OCI-LY3 (cell line): ENCODE measurements around the gene LRRC8D.

Experiments used
- EZH2phosphoT487 ChIP-seq: fragments of 200-600 bp; shearing (Covaris generic); IDR thresholded peaks from 2 replicates; pipeline ENCODE4 v1.6.1; 2018; ENCODE audit warnings: antibody characterized with exemption, mixed run types, low read depth
- TF ChIP-seq, protein P1 (sequence below): fragments of 200-600, 300-600 bp; sonication (generic); IDR thresholded peaks from 2 replicates; pipeline ENCODE4 v1.5.1; 2014; ENCODE audit warnings: antibody characterized with exemption, low read length, low read depth

DNA sequence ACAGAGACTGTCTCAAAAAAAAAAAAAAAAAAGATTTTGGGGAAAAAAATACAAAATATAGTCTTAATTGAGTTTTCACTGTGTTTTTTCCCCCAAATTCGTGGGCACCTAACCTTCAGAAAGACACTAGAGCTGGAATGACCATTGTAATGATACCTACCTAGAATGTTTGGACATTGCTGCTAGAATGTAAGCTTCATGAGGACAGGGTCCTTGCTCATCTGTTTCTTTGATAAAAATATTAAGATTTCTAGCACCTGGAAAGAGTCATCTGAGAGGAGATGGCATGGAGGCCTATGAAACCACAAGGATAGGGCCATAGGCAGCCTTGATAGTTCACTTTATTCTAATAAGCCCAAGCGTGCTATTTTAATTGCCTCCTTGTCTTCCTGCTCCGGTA, 6.5 kb downstream of the LRRC8D start:
- TF ChIP-seq EZH2phosphoT487: no peak
- TF ChIP-seq, protein P1, sequence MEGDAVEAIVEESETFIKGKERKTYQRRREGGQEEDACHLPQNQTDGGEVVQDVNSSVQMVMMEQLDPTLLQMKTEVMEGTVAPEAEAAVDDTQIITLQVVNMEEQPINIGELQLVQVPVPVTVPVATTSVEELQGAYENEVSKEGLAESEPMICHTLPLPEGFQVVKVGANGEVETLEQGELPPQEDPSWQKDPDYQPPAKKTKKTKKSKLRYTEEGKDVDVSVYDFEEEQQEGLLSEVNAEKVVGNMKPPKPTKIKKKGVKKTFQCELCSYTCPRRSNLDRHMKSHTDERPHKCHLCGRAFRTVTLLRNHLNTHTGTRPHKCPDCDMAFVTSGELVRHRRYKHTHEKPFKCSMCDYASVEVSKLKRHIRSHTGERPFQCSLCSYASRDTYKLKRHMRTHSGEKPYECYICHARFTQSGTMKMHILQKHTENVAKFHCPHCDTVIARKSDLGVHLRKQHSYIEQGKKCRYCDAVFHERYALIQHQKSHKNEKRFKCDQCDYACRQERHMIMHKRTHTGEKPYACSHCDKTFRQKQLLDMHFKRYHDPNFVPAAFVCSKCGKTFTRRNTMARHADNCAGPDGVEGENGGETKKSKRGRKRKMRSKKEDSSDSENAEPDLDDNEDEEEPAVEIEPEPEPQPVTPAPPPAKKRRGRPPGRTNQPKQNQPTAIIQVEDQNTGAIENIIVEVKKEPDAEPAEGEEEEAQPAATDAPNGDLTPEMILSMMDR: no peak
